Measurements from ENCODE around the gene CEP104.

CEP104 gene

GRCh38 chr1:3787745-3788605, 69.0 kb downstream of the CEP104 start:
- H3K9ac ChIP-seq (ENCODE audit: low read depth, low read length), result no peak overlapping the region
- H3K36me3 ChIP-seq (ENCODE audit: insufficient read depth, low read length), result peaks cover 35% of the 10 kb centered on the region

GRCh38 chr1:3787349-3787715, 69.7 kb downstream of the CEP104 start:
- Histone ChIP-seq H3K4me3 (ENCODE audit: low read length) (no peak overlapping the region), H3K4me1 (ENCODE audit: control insufficient read depth, insufficient read depth, low read length) (no peaks in the 10 kb centered on the region), H3K36me3 (ENCODE audit: insufficient read depth, low read length) (peaks cover 41% of the 10 kb centered on the region)

More at GRCh38 chr1:3787745-3788605, 69.0 kb downstream of the CEP104 start:
- Histone ChIP-seq H3K4me3 (ENCODE audit: low read length) (no peak overlapping the region), H3K4me2 (ENCODE audit: low read length) (no peak overlapping the region), H3K4me1 (ENCODE audit: control insufficient read depth, insufficient read depth, low read length) (no peaks in the 10 kb centered on the region), H3K27me3 (ENCODE audit: control insufficient read depth, insufficient read depth, low read length) (no peaks in the 10 kb centered on the region), H3K9me3 (replicated peaks; ENCODE audit: low read length) (no peaks in the 10 kb centered on the region)

GRCh38 chr1:3786468-3787348, 70.3 kb downstream of the CEP104 start:
- H3K4me2 ChIP-seq (ENCODE audit: low read length), result no peak overlapping the region
- no peaks in the 10 kb centered on the region for H3K9me3 ChIP-seq (replicated peaks; ENCODE audit: low read length)
- H3K9ac ChIP-seq (ENCODE audit: low read depth, low read length), result no peak overlapping the region
- peaks cover 42% of the 10 kb centered on the region for H3K36me3 ChIP-seq (ENCODE audit: insufficient read depth, low read length)
- no peaks in the 10 kb centered on the region for H3K27me3 ChIP-seq (ENCODE audit: control insufficient read depth, insufficient read depth, low read length)
- H3K4me3 ChIP-seq (ENCODE audit: low read length), result no peak overlapping the region
- no peaks in the 10 kb centered on the region for H3K4me1 ChIP-seq (ENCODE audit: control insufficient read depth, insufficient read depth, low read length)

More at GRCh38 chr1:3787349-3787715, 69.7 kb downstream of the CEP104 start:
- H3K9me3 ChIP-seq (replicated peaks; ENCODE audit: low read length), result no peaks in the 10 kb centered on the region
- H3K4me2 ChIP-seq (ENCODE audit: low read length), result no peak overlapping the region
- H3K9ac ChIP-seq (ENCODE audit: low read depth, low read length), result no peak overlapping the region
- no peaks in the 10 kb centered on the region for H3K27me3 ChIP-seq (ENCODE audit: control insufficient read depth, insufficient read depth, low read length)

- Histone ChIP-seq H3K9ac (ENCODE audit: low read depth, low read length) (no peak overlapping the region), H3K4me2 (ENCODE audit: low read length) (no peak overlapping the region), H3K4me3 (ENCODE audit: low read length) (no peak overlapping the region), H3K36me3 (ENCODE audit: insufficient read depth, low read length) (peaks cover 51% of the 10 kb centered on the region), H3K27me3 (ENCODE audit: control insufficient read depth, insufficient read depth, low read length) (no peaks in the 10 kb centered on the region), H3K9me3 (replicated peaks; ENCODE audit: low read length) (no peaks in the 10 kb centered on the region), H3K4me1 (ENCODE audit: control insufficient read depth, insufficient read depth, low read length) (no peaks in the 10 kb centered on the region)
These were observed 71.4 kb downstream of the CEP104 start for GRCh38 chr1:3785456-3786157.

GRCh38 chr1:3785045-3785444, 72.0 kb downstream of the CEP104 start:
- Histone ChIP-seq H3K4me3 (ENCODE audit: low read length) (no peak overlapping the region), H3K36me3 (ENCODE audit: insufficient read depth, low read length) (peaks cover 53% of the 10 kb centered on the region), H3K27me3 (ENCODE audit: control insufficient read depth, insufficient read depth, low read length) (no peaks in the 10 kb centered on the region), H3K9ac (ENCODE audit: low read depth, low read length) (no peak overlapping the region), H3K9me3 (replicated peaks; ENCODE audit: low read length) (no peaks in the 10 kb centered on the region), H3K4me1 (ENCODE audit: control insufficient read depth, insufficient read depth, low read length) (no peaks in the 10 kb centered on the region), H3K4me2 (ENCODE audit: low read length) (no peak overlapping the region)

GRCh38 chr1:3783651-3784474, 73.1 kb downstream of the CEP104 start:
- H3K27me3 ChIP-seq (ENCODE audit: control insufficient read depth, insufficient read depth, low read length), result no peaks in the 10 kb centered on the region
- H3K4me2 ChIP-seq (ENCODE audit: low read length), result no peak overlapping the region
- peaks cover 65% of the 10 kb centered on the region for H3K36me3 ChIP-seq (ENCODE audit: insufficient read depth, low read length)
- no peak overlapping the region for H3K4me3 ChIP-seq (ENCODE audit: low read length)
- no peak overlapping the region for H3K9ac ChIP-seq (ENCODE audit: low read depth, low read length)
- H3K4me1 ChIP-seq (ENCODE audit: control insufficient read depth, insufficient read depth, low read length), result no peaks in the 10 kb centered on the region
- H3K9me3 ChIP-seq (replicated peaks; ENCODE audit: low read length), result no peaks in the 10 kb centered on the region

- Histone ChIP-seq H3K9me3 (replicated peaks; ENCODE audit: low read length) (no peaks in the 10 kb centered on the region), H3K36me3 (ENCODE audit: insufficient read depth, low read length) (peaks cover 55% of the 10 kb centered on the region), H3K4me1 (ENCODE audit: control insufficient read depth, insufficient read depth, low read length) (peaks cover 3% of the 10 kb centered on the region), H3K4me2 (ENCODE audit: low read length) (no peak overlapping the region), H3K4me3 (ENCODE audit: low read length) (no peak overlapping the region), H3K27me3 (ENCODE audit: control insufficient read depth, insufficient read depth, low read length) (no peaks in the 10 kb centered on the region), H3K9ac (ENCODE audit: low read depth, low read length) (no peak overlapping the region)
These were observed 76.1 kb downstream of the CEP104 start for GRCh38 chr1:3780901-3781300.

GRCh38 chr1:3779912-3780416, 77.0 kb downstream of the CEP104 start:
- peaks cover 47% of the 10 kb centered on the region for H3K36me3 ChIP-seq (ENCODE audit: insufficient read depth, low read length)
- no peaks in the 10 kb centered on the region for H3K27me3 ChIP-seq (ENCODE audit: control insufficient read depth, insufficient read depth, low read length)
- H3K9ac ChIP-seq (ENCODE audit: low read depth, low read length), result no peak overlapping the region
- H3K4me3 ChIP-seq (ENCODE audit: low read length), result no peak overlapping the region
- H3K9me3 ChIP-seq (replicated peaks; ENCODE audit: low read length), result no peaks in the 10 kb centered on the region
- H3K4me1 ChIP-seq (ENCODE audit: control insufficient read depth, insufficient read depth, low read length), result peaks cover 12% of the 10 kb centered on the region
- no peak overlapping the region for H3K4me2 ChIP-seq (ENCODE audit: low read length)

GRCh38 chr1:3779265-3779911, 77.6 kb downstream of the CEP104 start:
- Histone ChIP-seq H3K9ac (ENCODE audit: low read depth, low read length) (no peak overlapping the region), H3K4me1 (ENCODE audit: control insufficient read depth, insufficient read depth, low read length) (peaks cover 15% of the 10 kb centered on the region), H3K36me3 (ENCODE audit: insufficient read depth, low read length) (peaks cover 43% of the 10 kb centered on the region), H3K4me2 (ENCODE audit: low read length) (no peak overlapping the region), H3K4me3 (ENCODE audit: low read length) (no peak overlapping the region), H3K9me3 (replicated peaks; ENCODE audit: low read length) (no peaks in the 10 kb centered on the region), H3K27me3 (ENCODE audit: control insufficient read depth, insufficient read depth, low read length) (no peaks in the 10 kb centered on the region)

- no peaks in the 10 kb centered on the region for H3K27me3 ChIP-seq (ENCODE audit: control insufficient read depth, insufficient read depth, low read length)
- peaks cover 38% of the 10 kb centered on the region for H3K36me3 ChIP-seq (ENCODE audit: insufficient read depth, low read length)
- no peak overlapping the region for H3K4me2 ChIP-seq (ENCODE audit: low read length)
- no peaks in the 10 kb centered on the region for H3K9me3 ChIP-seq (replicated peaks; ENCODE audit: low read length)
- H3K4me1 ChIP-seq (ENCODE audit: control insufficient read depth, insufficient read depth, low read length), result peaks cover 15% of the 10 kb centered on the region
- H3K9ac ChIP-seq (ENCODE audit: low read depth, low read length), result no peak overlapping the region
- H3K4me3 ChIP-seq (ENCODE audit: low read length), result no peak overlapping the region
These were observed 78.3 kb downstream of the CEP104 start for GRCh38 chr1:3778590-3779264.

Measured in skeletal muscle satellite cell (primary cell).